SK-N-SH (cell line): ENCODE data around the gene MAD1L1. TPM values are rescaled to one million over a fixed set of nuclear protein-coding genes. Genes with fewer than 3 reads are reported as not detected.
A peak's percentile ranks its signal among the peaks of the same experiment; 100 is the strongest.

Experiments
- CTCF ChIA-PET: fragments of 300-600, 350-600 bp; formaldehyde crosslinking; extraction: SDS; loops from one replicate; lab custom pipeline; 2021; lab: Yijun Ruan, JAX
- POLR2A ChIA-PET: fragments of 350-600 bp; sonication (Branson Sonifier 250); formaldehyde crosslinking; extraction: SDS; loops from one replicate; lab custom pipeline; 2020; ENCODE audit warnings: antibody characterized with exemption, inconsistent platforms; lab: Yijun Ruan, JAX
- DNase-seq: peaks from one replicate; pipeline ENCODE4 v3.0.0; 2012
- H2AFZ ChIP-seq: fragments of 200-600 bp; sonication (generic); 2 replicates; pipeline ENCODE4 v1.8.1; 2016; ENCODE audit warnings: antibody characterized with exemption, mild to moderate bottlenecking, low read depth
- H3F3A ChIP-seq: fragments of 200-600 bp; sonication (generic); replicated peaks from 2 replicates; pipeline ENCODE3; 2016; ENCODE audit warnings: antibody characterized with exemption, mild to moderate bottlenecking; ENCODE audit not compliant: insufficient read depth
- H3K27ac ChIP-seq, 2 experiments: fragments of 200-500 bp in 1 of 2; fragments of 200-600 bp in 1 of 2; sonication (Bioruptor generic) in 1 of 2; sonication (generic), shearing (Covaris generic) in 1 of 2; 2 replicates each; pipeline versions ENCODE4 v1.5.1 to v1.6.1; 2014 to 2016; ENCODE audit warnings: low read depth in 2 of 2, inconsistent platforms in 1 of 2, low read length in 1 of 2, mild to moderate bottlenecking in 1 of 2, mixed read lengths in 1 of 2
- H3K27me3 ChIP-seq: fragments of 200-600 bp; sonication (generic), shearing (Covaris generic); 2 replicates; pipeline ENCODE4 v1.6.1; 2016; ENCODE audit warnings: mixed run types; ENCODE audit not compliant: insufficient read depth
- H3K36me3 ChIP-seq, 2 experiments: fragments of 200-500 bp in 1 of 2; fragments of 200-600 bp in 1 of 2; sonication (Bioruptor generic) in 1 of 2; sonication (generic) in 1 of 2; replicated peaks in 1 of 2; 2 replicates each; pipeline versions ENCODE3 to v1.5.1; 2014 to 2016; ENCODE audit warnings: low read length in 1 of 2, mild to moderate bottlenecking in 1 of 2; ENCODE audit not compliant: insufficient read depth in 2 of 2, control insufficient read depth in 1 of 2
- H3K4me1 ChIP-seq, 2 experiments: fragments of 200-500 bp in 1 of 2; fragments of 200-600 bp in 1 of 2; sonication (Bioruptor generic) in 1 of 2; sonication (generic), shearing (Covaris generic) in 1 of 2; 2 replicates each; pipeline versions ENCODE4 v1.5.1 to v1.6.1; 2014 to 2016; ENCODE audit warnings: low read depth in 1 of 2, low read length in 1 of 2, mixed run types in 1 of 2; ENCODE audit not compliant: insufficient read depth in 2 of 2, control insufficient read depth in 1 of 2
- H3K4me2 ChIP-seq: fragments of 200-600 bp; sonication (generic), shearing (Covaris generic); 2 replicates; pipeline ENCODE4 v1.6.1; 2017; ENCODE audit warnings: mixed run types
- H3K4me3 ChIP-seq, 2 experiments: fragments of 200-500 bp in 1 of 2; fragments of 200-600 bp in 1 of 2; sonication (Bioruptor generic) in 1 of 2; sonication (generic), shearing (Covaris generic) in 1 of 2; 2 replicates each; pipeline versions ENCODE4 v1.5.1 to v1.8.1; 2014 to 2016; ENCODE audit warnings: low read depth in 2 of 2, inconsistent platforms in 1 of 2, low read length in 1 of 2, mild to moderate bottlenecking in 1 of 2, mixed read lengths in 1 of 2, moderate library complexity in 1 of 2
- H3K79me2 ChIP-seq: fragments of 200-600 bp; sonication (generic); 2 replicates; pipeline ENCODE4 v1.8.1; 2017; ENCODE audit warnings: mild to moderate bottlenecking; ENCODE audit not compliant: insufficient read depth
- H3K9ac ChIP-seq: fragments of 200-600 bp; sonication (generic); 2 replicates; pipeline ENCODE4 v1.6.1; 2017; ENCODE audit warnings: mixed run types
- H3K9me2 ChIP-seq: fragments of 200-600 bp; sonication (generic); 2 replicates; pipeline ENCODE4 v1.6.1; 2017; ENCODE audit warnings: mixed run types
- H3K9me3 ChIP-seq: fragments of 200-600 bp; sonication (generic); 2 replicates; pipeline ENCODE4 v1.6.1; 2017; ENCODE audit warnings: mixed run types, mild to moderate bottlenecking, moderate library complexity
- H4K20me1 ChIP-seq: fragments of 200-600 bp; sonication (generic); 2 replicates; pipeline ENCODE4 v1.6.1; 2017; ENCODE audit warnings: mild to moderate bottlenecking, mixed run types; ENCODE audit not compliant: insufficient read depth
- CHD2 ChIP-seq: fragments of 150-350 bp; IDR thresholded peaks from 2 replicates; pipeline ENCODE4 v1.6.1; 2018; ENCODE audit warnings: low read length; ENCODE audit not compliant: partially characterized antibody
- EP300 ChIP-seq, 2 experiments: IDR thresholded peaks; 2 replicates each; pipeline versions ENCODE4 v1.4.0 to v1.6.1; 2012; ENCODE audit warnings: borderline replicate concordance in 1 of 2, low read depth in 1 of 2, low read length in 1 of 2
- FOSL2 ChIP-seq: IDR thresholded peaks from 2 replicates; pipeline ENCODE4 v1.4.0; 2012; ENCODE audit warnings: low read depth, mild to moderate bottlenecking, moderate library complexity, borderline replicate concordance
- NRF1 ChIP-seq: IDR thresholded peaks from 2 replicates; pipeline ENCODE4 v1.6.1; 2012; ENCODE audit warnings: low read depth, mild to moderate bottlenecking, low read length
- PBX3 ChIP-seq: IDR thresholded peaks from 2 replicates; pipeline ENCODE4; 2012
- POLR2AphosphoS5 ChIP-seq: IDR thresholded peaks from 2 replicates; pipeline ENCODE4 v1.6.1; 2012; ENCODE audit warnings: low read depth, low read length
- RAD21 ChIP-seq: IDR thresholded peaks from 2 replicates; pipeline ENCODE4 v1.6.1; 2012; ENCODE audit warnings: mild to moderate bottlenecking, low read length
- RCOR1 ChIP-seq: fragments of 150-350 bp; IDR thresholded peaks from 2 replicates; pipeline ENCODE4 v1.6.1; 2017; ENCODE audit warnings: antibody characterized with exemption, low read length
- RFX5 ChIP-seq: IDR thresholded peaks from 2 replicates; pipeline ENCODE4 v1.6.1; 2012; ENCODE audit warnings: mild to moderate bottlenecking, improper control_type of control experiment, low read length
- RXRA ChIP-seq: IDR thresholded peaks from 2 replicates; pipeline ENCODE4 v1.4.0; 2012; ENCODE audit warnings: low read depth, mild to moderate bottlenecking, borderline replicate concordance
- SMC3 ChIP-seq: IDR thresholded peaks from 2 replicates; pipeline ENCODE4 v1.6.1; 2012; ENCODE audit warnings: low read depth, low read length, improper control_type of control experiment
- TCF12 ChIP-seq: IDR thresholded peaks from 2 replicates; pipeline ENCODE4 v1.4.0; 2012
- TEAD4 ChIP-seq: IDR thresholded peaks from 2 replicates; pipeline ENCODE4 v1.4.0; 2012; ENCODE audit warnings: mild to moderate bottlenecking, borderline replicate concordance; ENCODE audit not compliant: insufficient read depth
- USF2 ChIP-seq: fragments of 150-350 bp; IDR thresholded peaks from 2 replicates; pipeline ENCODE4 v1.6.1; 2017; ENCODE audit warnings: antibody characterized with exemption, low read length, low read depth, borderline replicate concordance
- WGBS: methylation state at CpG from one replicate; pipeline ENCODE4 v1.1.6; 2017; ENCODE audit warnings: low lambda C conversion rate; 5-methylcytosine and 5-hydroxymethylcytosine counted together
- polyA plus RNA-seq, 3 experiments: library from polyadenylated mRNA; depleted of rRNA; stranded (reverse); fragments of >200 nt; gene quantifications; 2 replicates each; pipeline ENCODE4 v1.2.3, GENCODE V29; 2012
- TF ChIP-seq, protein P1 (sequence below): IDR thresholded peaks from 2 replicates; pipeline ENCODE4 v1.4.0; 2012; ENCODE audit warnings: low read depth
- TF ChIP-seq, protein P2 (sequence below): fragments of 150-350 bp; IDR thresholded peaks from 2 replicates; pipeline ENCODE4 v1.6.1; 2016; ENCODE audit warnings: mild to moderate bottlenecking, low read depth, low read length

The MAD1L1 gene
- polyA plus RNA-seq, 1 of the 3 experiments (the other 2 are of a cell fraction): 46.2 TPM

DNA sequence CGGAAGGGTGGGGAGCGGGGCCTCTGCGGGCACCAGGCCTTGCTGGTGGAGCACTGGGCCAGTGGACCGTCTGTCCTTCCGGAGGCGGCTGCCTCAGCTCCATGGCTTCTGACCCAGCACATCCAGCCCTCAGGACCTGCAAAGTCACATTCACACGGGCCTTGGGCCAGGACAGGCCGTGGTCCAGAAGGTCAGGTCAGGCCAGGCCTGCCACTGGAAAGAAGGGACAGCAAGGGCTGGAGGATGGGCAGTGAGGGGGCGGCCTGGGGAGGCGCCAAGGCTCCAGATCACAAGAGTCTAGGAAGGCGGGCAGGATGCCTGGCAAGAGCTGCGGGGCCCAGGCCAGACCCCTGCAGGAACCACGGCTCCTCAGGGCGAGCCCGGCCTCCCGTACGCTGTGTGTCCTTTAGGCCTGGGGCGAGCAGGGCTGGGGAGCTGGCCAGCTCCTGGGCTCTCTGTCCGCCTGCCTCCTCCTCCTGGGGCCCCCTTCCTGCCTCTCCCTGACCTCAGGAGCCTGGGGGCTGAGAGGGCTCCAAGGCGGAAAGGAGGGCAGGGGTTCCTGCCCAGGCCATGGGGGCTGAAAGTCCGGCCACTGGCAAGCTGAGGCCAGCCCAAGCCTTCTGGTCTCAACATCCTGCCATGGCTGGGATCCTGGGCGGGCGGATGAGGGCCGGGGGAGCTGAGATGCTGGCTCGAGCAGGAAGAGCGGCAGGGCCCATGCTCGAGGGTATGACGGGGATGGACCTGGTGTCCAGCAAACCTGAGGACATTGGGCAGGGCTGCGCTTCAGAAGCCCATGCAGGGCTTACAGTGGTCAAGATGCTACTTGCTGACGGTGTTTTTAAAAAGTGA is 336.9 kb downstream of the MAD1L1 start:
- TF ChIP-seq RXRA: no peak
- TF ChIP-seq RAD21: no peak
- no peak for TF ChIP-seq SMC3
- no peak for TF ChIP-seq POLR2AphosphoS5
- TF ChIP-seq RCOR1: no peak
- no peak for TF ChIP-seq PBX3
- TF ChIP-seq RFX5: no peak
- no peak for TF ChIP-seq EP300 (IDR thresholded peaks at IDR 0.05; ENCODE audit: borderline replicate concordance in 1 of 2, low read depth in 1 of 2, low read length in 1 of 2)
- no peaks in the 10 kb centered on the region for H3K9me2 ChIP-seq

GRCh38 chr7:1894906-1895663 is 337.7 kb downstream of the MAD1L1 start:
- no peak overlapping the region for H3K9ac ChIP-seq
- H3K9me3 ChIP-seq: no peaks in the 10 kb centered on the region
- H3K4me2 ChIP-seq: no peak overlapping the region
- no peak for DNase-seq
- H3K79me2 ChIP-seq: no peaks in the 10 kb centered on the region
- no peak overlapping the region for H3K4me3 ChIP-seq
- H3K27ac ChIP-seq: no peak overlapping the region; a peak in 1 of 4 replicates
- H3K4me1 ChIP-seq: peaks cover 0 to 49% of the 10 kb centered on the region in 2 experiments; a peak in 1 of 4 replicates
- H3K9me2 ChIP-seq: no peaks in the 10 kb centered on the region
- no peaks in the 10 kb centered on the region for H3F3A ChIP-seq
- H4K20me1 ChIP-seq: no peaks in the 10 kb centered on the region; the same call in 1 of the 2 replicates
- no peaks in the 10 kb centered on the region for H3K27me3 ChIP-seq
- ChIA-PET CTCF (interaction anchor here (0.6 to 1.2 kb wide), 5 partner anchors 12 to 609 kb away, joined by 3 to 4 read pairs (median 3); no protein-coding TSS in a partner anchor), POLR2A (no interaction called here)
- WGBS: 95% methylated on average over 13 of the region's 15 CpGs
- H3K36me3 ChIP-seq: peaks cover 0 to 21% of the 10 kb centered on the region in 2 experiments
- H2AFZ ChIP-seq: no peak overlapping the region
- TF ChIP-seq EP300 (IDR thresholded peaks at IDR 0.05; ENCODE audit: borderline replicate concordance in 1 of 2, low read depth in 1 of 2, low read length in 1 of 2) (no peak), FOSL2 (no peak), USF2 (no peak), NRF1 (no peak), TCF12 (no peak), CHD2 (no peak), SMC3 (no peak), TEAD4 (no peak)
- TF ChIP-seq, protein P1, sequence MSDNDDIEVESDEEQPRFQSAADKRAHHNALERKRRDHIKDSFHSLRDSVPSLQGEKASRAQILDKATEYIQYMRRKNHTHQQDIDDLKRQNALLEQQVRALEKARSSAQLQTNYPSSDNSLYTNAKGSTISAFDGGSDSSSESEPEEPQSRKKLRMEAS: no peak
- TF ChIP-seq, protein P2, sequence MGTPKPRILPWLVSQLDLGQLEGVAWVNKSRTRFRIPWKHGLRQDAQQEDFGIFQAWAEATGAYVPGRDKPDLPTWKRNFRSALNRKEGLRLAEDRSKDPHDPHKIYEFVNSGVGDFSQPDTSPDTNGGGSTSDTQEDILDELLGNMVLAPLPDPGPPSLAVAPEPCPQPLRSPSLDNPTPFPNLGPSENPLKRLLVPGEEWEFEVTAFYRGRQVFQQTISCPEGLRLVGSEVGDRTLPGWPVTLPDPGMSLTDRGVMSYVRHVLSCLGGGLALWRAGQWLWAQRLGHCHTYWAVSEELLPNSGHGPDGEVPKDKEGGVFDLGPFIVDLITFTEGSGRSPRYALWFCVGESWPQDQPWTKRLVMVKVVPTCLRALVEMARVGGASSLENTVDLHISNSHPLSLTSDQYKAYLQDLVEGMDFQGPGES: no peak

More for the DNA sequence above, 336.9 kb downstream of the MAD1L1 start:
- no peak overlapping the region for H3K4me2 ChIP-seq
- no peak overlapping the region for H3K4me3 ChIP-seq
- no peaks in the 10 kb centered on the region for H3F3A ChIP-seq
- no peak overlapping the region for H3K9ac ChIP-seq
- WGBS: 93% methylated on average over 25 of the region's 30 CpGs
- no peaks in the 10 kb centered on the region for H3K27me3 ChIP-seq
- H2AFZ ChIP-seq: no peak overlapping the region
- peaks cover 0 to 21% of the 10 kb centered on the region in 2 experiments for H3K36me3 ChIP-seq
- ChIA-PET CTCF (interaction anchor here (0.6 to 5.2 kb wide), 7 partner anchors 11 to 608 kb away, joined by 3 to 24 read pairs (median 3); no protein-coding TSS in a partner anchor), POLR2A (no interaction called here)
- no peaks in the 10 kb centered on the region for H3K9me3 ChIP-seq
- no peaks in the 10 kb centered on the region for H3K79me2 ChIP-seq
- peak overlapping the region in 1 of 2 experiments; percentile 37; a peak in 1 of 4 replicates for H3K27ac ChIP-seq
- DNase-seq: no peak
- no peaks in the 10 kb centered on the region for H4K20me1 ChIP-seq
- peaks cover 0 to 56% of the 10 kb centered on the region in 2 experiments; a peak in 1 of 4 replicates for H3K4me1 ChIP-seq
